RWPE1 (cell line): Measurements from ENCODE around the gene PROK1.

Experiments used
- CTCF ChIA-PET: fragments of 350-600 bp; sonication (Branson Sonifier 250); formaldehyde crosslinking; extraction: SDS; loops from one replicate; lab custom pipeline; 2021; lab: Yijun Ruan, JAX
- POLR2A ChIA-PET: fragments of 400-600 bp; formaldehyde crosslinking; extraction: SDS; loops from one replicate; lab custom pipeline; 2020; ENCODE audit warnings: antibody characterized with exemption; ENCODE audit not compliant: low non-redundant PET; lab: Yijun Ruan, JAX
- DNase-seq: peaks from one replicate; pipeline ENCODE4 v3.0.0; 2012; ENCODE audit warnings: low spot score
- H3K27ac ChIP-seq: fragments of 450-650 bp; 2 replicates; pipeline ENCODE4 v1.5.1; 2017
- CTCF ChIP-seq: fragments of 450-650 bp; conservative IDR thresholded peaks from 2 replicates; pipeline ENCODE4 v1.5.1; 2017; ENCODE audit warnings: low read depth, mild to moderate bottlenecking

The PROK1 gene

GRCh38 chr1:110462964-110463363 is 12.0 kb downstream of the PROK1 start:
- POLR2A ChIA-PET: interaction anchor here (1.4 kb wide), 1 partner anchor 50 kb away, joined by 3 read pairs; no protein-coding TSS in a partner anchor
- H3K27ac ChIP-seq: peak overlapping the region; percentile 31; the same call in 1 of the 2 replicates
- CTCF ChIA-PET: interaction anchor here (0.5 to 6.0 kb wide), 4 partner anchors 33 to 1162 kb away, joined by 3 to 43 read pairs (median 6); no protein-coding TSS in a partner anchor
- TF ChIP-seq CTCF: no peak
- DNase-seq: no peak

- peak overlapping the region; percentile 31; the same call in 1 of the 2 replicates for H3K27ac ChIP-seq
- POLR2A ChIA-PET: interaction anchor here (1.4 kb wide), 1 partner anchor 51 kb away, joined by 3 read pairs; no protein-coding TSS in a partner anchor
- CTCF ChIA-PET: interaction anchor here (0.5 to 6.0 kb wide), 5 partner anchors 20 to 1161 kb away, joined by 3 to 43 read pairs (median 5); no protein-coding TSS in a partner anchor
- peak; percentile 41 for DNase-seq
- TF ChIP-seq CTCF: no peak
Measured at GRCh38 chr1:110463725-110464124, 12.8 kb downstream of the PROK1 start.

GRCh38 chr1:110464340-110464739 is 13.4 kb downstream of the PROK1 start:
- peak; percentile 62 for DNase-seq

GRCh38 chr1:110465038-110465813 is 14.3 kb downstream of the PROK1 start:
- H3K27ac ChIP-seq: peak overlapping the region; percentile 54
- DNase-seq: no peak
- TF ChIP-seq CTCF: no peak
- POLR2A ChIA-PET: no interaction called here
- CTCF ChIA-PET: interaction anchor here (0.9 to 6.0 kb wide), 3 partner anchors 30 to 153 kb away, joined by 3 to 43 read pairs (median 4); no protein-coding TSS in a partner anchor

More at GRCh38 chr1:110464340-110464739, 13.4 kb downstream of the PROK1 start:
- ChIA-PET POLR2A (no interaction called here), CTCF (interaction anchor here (0.7 to 6.0 kb wide), 4 partner anchors 19 to 262 kb away, joined by 3 to 43 read pairs (median 4); no protein-coding TSS in a partner anchor)
- no peak for TF ChIP-seq CTCF
- H3K27ac ChIP-seq: peak overlapping the region; percentile 54

- ChIA-PET CTCF (interaction anchor here (0.9 to 6.0 kb wide), 4 partner anchors 30 to 269 kb away, joined by 3 to 43 read pairs (median 4); no protein-coding TSS in a partner anchor), POLR2A (no interaction called here)
Measured at GRCh38 chr1:110465814-110466380, 14.9 kb downstream of the PROK1 start.

More at GRCh38 chr1:110465814-110466380, 14.9 kb downstream of the PROK1 start:
- H3K27ac ChIP-seq: peak overlapping the region; percentile 54
- TF ChIP-seq CTCF: no peak
- no peak for DNase-seq
